Panc1 (cell line): Measurements from ENCODE around the gene ILDR2. TPM values are rescaled to one million over a fixed set of nuclear protein-coding genes. Genes with fewer than 3 reads are reported as not detected.

Experiments
- ATAC-seq: fragments of 200-7000 bp; cut with Tn5 transposase; 2 replicates; pipeline ENCODE4 v1.9.1; 2020; ENCODE audit warnings: mild to moderate bottlenecking, moderate library complexity
- BruUV-seq: library from RNA; stranded (reverse); fragments of 400-500 nt; replicated peaks from 2 replicates; lab custom pipeline; 2021; lab: Mats Ljungman, UMichigan
- CTCF ChIA-PET: fragments of 300-600 bp; sonication (Branson Sonifier 250); formaldehyde crosslinking; loops from one replicate; lab custom pipeline; 2022; ENCODE audit warnings: antibody characterized with exemption; lab: Charles Lee
- POLR2A ChIA-PET: fragments of 300-600 bp; sonication (Branson Sonifier 250); formaldehyde crosslinking; loops from one replicate; lab custom pipeline; 2022; ENCODE audit warnings: antibody characterized with exemption; lab: Charles Lee
- DNase-seq: peaks from one replicate; pipeline ENCODE4 v3.0.0-alpha.2; 2010; ENCODE audit warnings: low read depth, low spot score
- H3K27ac ChIP-seq: 2 replicates; pipeline ENCODE4 v1.5.1; 2011; ENCODE audit warnings: mild to moderate bottlenecking, low read length, inconsistent platforms
- H3K27me3 ChIP-seq: fragments of 200-500 bp; sonication (Bioruptor generic); 2 replicates; pipeline ENCODE4 v1.6.0; 2014; ENCODE audit warnings: low read length, inconsistent platforms; ENCODE audit not compliant: control insufficient read depth, insufficient read depth
- H3K36me3 ChIP-seq: fragments of 200-500 bp; sonication (Bioruptor generic); 2 replicates; pipeline ENCODE4 v1.5.1; 2014; ENCODE audit warnings: inconsistent platforms, mild to moderate bottlenecking, low read length, moderate library complexity; ENCODE audit not compliant: control insufficient read depth, insufficient read depth
- H3K4me1 ChIP-seq: 2 replicates; pipeline ENCODE4 v1.5.1; 2011; ENCODE audit warnings: inconsistent platforms, mild to moderate bottlenecking, low read length, moderate library complexity; ENCODE audit not compliant: control insufficient read depth, insufficient read depth
- H3K4me3 ChIP-seq, 2 experiments: 2 replicates each; pipeline ENCODE4 v1.5.1; 2011 to 2012; ENCODE audit warnings: low read depth in 2 of 2, low read length in 2 of 2, mild to moderate bottlenecking in 2 of 2, inconsistent platforms in 1 of 2, moderate library complexity in 1 of 2
- H3K9me3 ChIP-seq: fragments of 200-500 bp; sonication (Bioruptor generic); 2 replicates; pipeline ENCODE4 v1.5.1; 2014; ENCODE audit warnings: low read depth, mild to moderate bottlenecking, inconsistent platforms, low read length, moderate library complexity; ENCODE audit not compliant: control insufficient read depth, insufficient read depth
- CTCF ChIP-seq: fragments of 450-650 bp; IDR thresholded peaks from 2 replicates; pipeline ENCODE4 v1.5.1; 2017; ENCODE audit warnings: mild to moderate bottlenecking
- POLR2AphosphoS5 ChIP-seq: IDR thresholded peaks from 2 replicates; pipeline ENCODE4 v1.6.1; 2012; ENCODE audit warnings: mild to moderate bottlenecking, low read depth, low read length, moderate library complexity
- SIN3A ChIP-seq: IDR thresholded peaks from 2 replicates; pipeline ENCODE4 v1.6.1; 2012; ENCODE audit warnings: low read depth, mild to moderate bottlenecking, low read length, moderate library complexity, borderline replicate concordance; ENCODE audit not compliant: insufficient read depth
- TCF7L2 ChIP-seq: IDR thresholded peaks from 2 replicates; pipeline ENCODE4 v1.6.1; 2011; ENCODE audit warnings: mild to moderate bottlenecking, low read depth, low read length, inconsistent platforms
- in situ Hi-C: cut with HindIII; loops from 2 replicates; pipeline ENCODE4 v1.10.0; 2016; ENCODE audit warnings: low sequenced_read_pairs, low pct_unique_long_range_greater_than_20kb
- intact Hi-C: fragments of 100-400 bp; cut with micrococcal nuclease; formaldehyde crosslinking; loops from one replicate; pipeline ENCODE4 v1.10.0; 2022; ENCODE audit not compliant: unreplicated experiment
- total RNA-seq: library from RNA; stranded (reverse); gene quantifications from one replicate; pipeline ENCODE4 v1.2.1, GENCODE V29; 2021; ENCODE audit not compliant: unreplicated experiment
- TF ChIP-seq, protein P1 (sequence below), 2 experiments: IDR thresholded peaks; 2 replicates each; pipeline ENCODE4 v1.6.1; 2011 to 2012; ENCODE audit warnings: low read depth in 2 of 2, control low read depth in 1 of 2, low read length in 1 of 2, mild to moderate bottlenecking in 1 of 2, moderate library complexity in 1 of 2; ENCODE audit not compliant: insufficient read depth in 1 of 2

ILDR2 gene
- total RNA-seq, 1 experiment from 2014 or later = 0.08 TPM

DNA sequence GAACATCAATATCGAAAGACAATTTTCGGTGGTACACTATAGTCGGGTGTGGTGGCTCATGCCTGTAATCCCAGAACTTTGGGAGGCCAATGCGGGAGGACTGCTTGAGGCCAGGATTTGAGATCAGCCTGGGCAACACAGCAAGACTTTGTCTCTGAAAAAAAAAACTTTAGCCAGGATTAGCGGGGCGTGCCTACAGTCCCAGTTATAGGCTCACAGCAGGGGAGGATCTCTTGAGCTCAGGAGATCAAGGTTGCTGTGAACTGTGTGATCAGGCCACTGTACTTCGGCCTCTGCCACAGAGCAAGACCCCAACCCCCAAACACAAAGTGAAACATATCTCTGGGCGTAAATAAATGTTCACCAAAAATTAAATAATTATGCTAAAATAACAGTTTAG, 100.9 kb downstream of the ILDR2 start:
- no peaks in the 10 kb centered on the region for H3K36me3 ChIP-seq

GRCh38 chr1:166870584-166870983, 104.8 kb downstream of the ILDR2 start:
- no peak overlapping the region for H3K27ac ChIP-seq
- no peaks in the 10 kb centered on the region; the same call in 1 of the 2 replicates for H3K4me1 ChIP-seq
- ATAC-seq (no peak), DNase-seq (no peak)
- TF ChIP-seq TCF7L2 (no peak), CTCF (no peak), SIN3A (no peak), POLR2AphosphoS5 (no peak)
- TF ChIP-seq, protein P1, sequence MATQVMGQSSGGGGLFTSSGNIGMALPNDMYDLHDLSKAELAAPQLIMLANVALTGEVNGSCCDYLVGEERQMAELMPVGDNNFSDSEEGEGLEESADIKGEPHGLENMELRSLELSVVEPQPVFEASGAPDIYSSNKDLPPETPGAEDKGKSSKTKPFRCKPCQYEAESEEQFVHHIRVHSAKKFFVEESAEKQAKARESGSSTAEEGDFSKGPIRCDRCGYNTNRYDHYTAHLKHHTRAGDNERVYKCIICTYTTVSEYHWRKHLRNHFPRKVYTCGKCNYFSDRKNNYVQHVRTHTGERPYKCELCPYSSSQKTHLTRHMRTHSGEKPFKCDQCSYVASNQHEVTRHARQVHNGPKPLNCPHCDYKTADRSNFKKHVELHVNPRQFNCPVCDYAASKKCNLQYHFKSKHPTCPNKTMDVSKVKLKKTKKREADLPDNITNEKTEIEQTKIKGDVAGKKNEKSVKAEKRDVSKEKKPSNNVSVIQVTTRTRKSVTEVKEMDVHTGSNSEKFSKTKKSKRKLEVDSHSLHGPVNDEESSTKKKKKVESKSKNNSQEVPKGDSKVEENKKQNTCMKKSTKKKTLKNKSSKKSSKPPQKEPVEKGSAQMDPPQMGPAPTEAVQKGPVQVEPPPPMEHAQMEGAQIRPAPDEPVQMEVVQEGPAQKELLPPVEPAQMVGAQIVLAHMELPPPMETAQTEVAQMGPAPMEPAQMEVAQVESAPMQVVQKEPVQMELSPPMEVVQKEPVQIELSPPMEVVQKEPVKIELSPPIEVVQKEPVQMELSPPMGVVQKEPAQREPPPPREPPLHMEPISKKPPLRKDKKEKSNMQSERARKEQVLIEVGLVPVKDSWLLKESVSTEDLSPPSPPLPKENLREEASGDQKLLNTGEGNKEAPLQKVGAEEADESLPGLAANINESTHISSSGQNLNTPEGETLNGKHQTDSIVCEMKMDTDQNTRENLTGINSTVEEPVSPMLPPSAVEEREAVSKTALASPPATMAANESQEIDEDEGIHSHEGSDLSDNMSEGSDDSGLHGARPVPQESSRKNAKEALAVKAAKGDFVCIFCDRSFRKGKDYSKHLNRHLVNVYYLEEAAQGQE (IDR thresholded peaks at IDR 0.05; ENCODE audit: insufficient read depth in 1 of 2, low read depth in 2 of 2, low read length in 1 of 2) = no peak
- intact Hi-C loops = no loop called here
- ChIA-PET CTCF (no interaction called here), POLR2A (no interaction called here)
- no TSS peak for BruUV-seq
- H3K9me3 ChIP-seq = no peaks in the 10 kb centered on the region
- no peaks in the 10 kb centered on the region for H3K27me3 ChIP-seq
- in situ Hi-C loops = no loop called here
- no peak overlapping the region for H3K4me3 ChIP-seq
- no peaks in the 10 kb centered on the region for H3K36me3 ChIP-seq

More for the DNA sequence above, 100.9 kb downstream of the ILDR2 start:
- Histone ChIP-seq H3K4me3 (no peak overlapping the region), H3K4me1 (peaks cover 3% of the 10 kb centered on the region), H3K9me3 (no peaks in the 10 kb centered on the region), H3K27ac (no peak overlapping the region), H3K27me3 (no peaks in the 10 kb centered on the region)
- no peak for DNase-seq
- POLR2A ChIA-PET = interaction anchor here (0.6 kb wide), 1 partner anchor 573 kb away, joined by 3 read pairs; no protein-coding TSS in a partner anchor
- CTCF ChIA-PET = no interaction called here
- in situ Hi-C loops (no loop called here), intact Hi-C loops (no loop called here)
- no peak for ATAC-seq
- TF ChIP-seq CTCF (no peak), SIN3A (no peak), POLR2AphosphoS5 (no peak), TCF7L2 (no peak)
- TF ChIP-seq, protein P1 (IDR thresholded peaks at IDR 0.05; ENCODE audit: insufficient read depth in 1 of 2, low read depth in 2 of 2, low read length in 1 of 2) = no peak
- TSS peak; percentile 71 for BruUV-seq
